Measurements from ENCODE around the gene CCDC175.

DNA sequence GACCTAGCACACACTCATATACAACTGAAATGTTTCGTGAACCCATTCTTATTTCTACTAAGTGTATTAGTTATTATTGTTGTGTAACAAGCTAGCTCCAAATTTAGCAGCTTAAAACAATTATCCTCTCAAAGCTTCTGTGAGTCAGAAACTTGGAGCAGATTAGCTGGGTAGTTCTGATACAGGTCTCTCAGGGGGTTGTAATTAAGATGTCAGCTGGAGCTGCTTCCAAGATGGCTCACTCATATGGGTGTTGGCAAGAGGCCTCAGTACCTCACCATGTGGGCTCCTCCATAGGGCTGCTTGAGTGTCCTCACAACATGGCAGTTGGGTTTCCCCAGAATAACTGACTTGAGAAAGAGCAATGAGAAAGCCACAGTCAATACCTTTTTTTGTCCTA is 121.2 kb downstream of the CCDC175 start:
- TF ChIP-seq POLR2AphosphoS5 (IDR thresholded peaks at IDR 0.05; ENCODE audit: borderline replicate concordance, low read depth, low read length) (no peak), EZH2 (IDR thresholded peaks at IDR 0.05) (no peak)
